Measurements from ENCODE around the gene CTCFL.
A peak's percentile ranks its signal among the peaks of the same experiment; 100 is the strongest.

The CTCFL gene

GRCh38 chr20:57500962-57501361, 24.0 kb downstream of the CTCFL start:
- no peaks in the 10 kb centered on the region for H3K9me3 ChIP-seq (ENCODE audit: control extremely low read depth in 1 of 5, control insufficient read depth in 4 of 5, insufficient read depth in 2 of 5, low read depth in 1 of 5, low read length in 4 of 5)
- no peak for DNase-seq
- POLR2A ChIA-PET, result no interaction called here
- H3K4me1 ChIP-seq (ENCODE audit: control extremely low read depth in 1 of 4, control insufficient read depth in 4 of 4, insufficient read depth in 4 of 4, low read length in 3 of 4), result peaks cover 8 to 23% (median 12%) of the 10 kb centered on the region in 4 experiments
- no peaks in the 10 kb centered on the region for H3K36me3 ChIP-seq (ENCODE audit: control insufficient read depth in 4 of 4, insufficient read depth in 4 of 4, low read length in 3 of 4)
- no peak overlapping the region for H3K27ac ChIP-seq (ENCODE audit: insufficient read depth in 1 of 2, low read depth in 1 of 2, low read length in 2 of 2, poor library complexity in 1 of 2, severe bottlenecking in 2 of 2)
- CTCF ChIA-PET, result interaction anchor here (1.5 kb wide), 2 partner anchors 119 to 121 kb away, joined by 3 read pairs; no protein-coding TSS in a partner anchor
- WGBS (ENCODE audit: insufficient coverage), result 93% methylated on average over 17 of the region's 17 CpGs
- no peak overlapping the region for H3K4me3 ChIP-seq (ENCODE audit: control insufficient read depth in 1 of 7, extremely low read depth in 1 of 7, insufficient read depth in 4 of 7, low read depth in 2 of 7, low read length in 6 of 7)
- peaks cover 10 to 33% (median 18%) of the 10 kb centered on the region in 5 experiments for H3K27me3 ChIP-seq (replicated peaks in 2 of 5; ENCODE audit: control insufficient read depth in 4 of 5, insufficient read depth in 5 of 5, low read length in 4 of 5)

GRCh38 chr20:57500235-57500634, 24.7 kb downstream of the CTCFL start:
- Histone ChIP-seq H3K27me3 (replicated peaks in 2 of 5; ENCODE audit: control insufficient read depth in 4 of 5, insufficient read depth in 5 of 5, low read length in 4 of 5) (peaks cover 10 to 33% (median 15%) of the 10 kb centered on the region in 5 experiments), H3K9me3 (ENCODE audit: control extremely low read depth in 1 of 5, control insufficient read depth in 4 of 5, insufficient read depth in 2 of 5, low read depth in 1 of 5, low read length in 4 of 5) (no peaks in the 10 kb centered on the region), H3K4me3 (ENCODE audit: control insufficient read depth in 1 of 7, extremely low read depth in 1 of 7, insufficient read depth in 4 of 7, low read depth in 2 of 7, low read length in 6 of 7) (no peak overlapping the region), H3K4me1 (ENCODE audit: control extremely low read depth in 1 of 4, control insufficient read depth in 4 of 4, insufficient read depth in 4 of 4, low read length in 3 of 4) (peaks cover 8 to 23% (median 12%) of the 10 kb centered on the region in 4 experiments), H3K36me3 (ENCODE audit: control insufficient read depth in 4 of 4, insufficient read depth in 4 of 4, low read length in 3 of 4) (no peaks in the 10 kb centered on the region), H3K27ac (ENCODE audit: insufficient read depth in 1 of 2, low read depth in 1 of 2, low read length in 2 of 2, poor library complexity in 1 of 2, severe bottlenecking in 2 of 2) (no peak overlapping the region)
- ChIA-PET CTCF (interaction anchor here (1.0 to 3.4 kb wide), 5 partner anchors 15 to 709 kb away, joined by 3 to 27 read pairs (median 8); no protein-coding TSS in a partner anchor), POLR2A (no interaction called here)
- 93% methylated on average over 3 of the region's 7 CpGs for WGBS (ENCODE audit: insufficient coverage)
- DNase-seq, result no peak

- WGBS (ENCODE audit: insufficient coverage), result 44% methylated on average over 11 of the region's 14 CpGs
- Histone ChIP-seq H3K4me3 (ENCODE audit: control insufficient read depth in 1 of 7, extremely low read depth in 1 of 7, insufficient read depth in 4 of 7, low read depth in 2 of 7, low read length in 6 of 7) (no peak overlapping the region), H3K27ac (ENCODE audit: insufficient read depth in 1 of 2, low read depth in 1 of 2, low read length in 2 of 2, poor library complexity in 1 of 2, severe bottlenecking in 2 of 2) (no peak overlapping the region), H3K9me3 (ENCODE audit: control extremely low read depth in 1 of 5, control insufficient read depth in 4 of 5, insufficient read depth in 2 of 5, low read depth in 1 of 5, low read length in 4 of 5) (no peaks in the 10 kb centered on the region), H3K36me3 (ENCODE audit: control insufficient read depth in 4 of 4, insufficient read depth in 4 of 4, low read length in 3 of 4) (no peaks in the 10 kb centered on the region), H3K27me3 (replicated peaks in 2 of 5; ENCODE audit: control insufficient read depth in 4 of 5, insufficient read depth in 5 of 5, low read length in 4 of 5) (peaks cover 10 to 31% (median 15%) of the 10 kb centered on the region in 5 experiments), H3K4me1 (ENCODE audit: control extremely low read depth in 1 of 4, control insufficient read depth in 4 of 4, insufficient read depth in 4 of 4, low read length in 3 of 4) (peaks cover 11 to 23% (median 14%) of the 10 kb centered on the region in 4 experiments)
- ChIA-PET POLR2A (no interaction called here), CTCF (interaction anchor here (1.0 to 3.4 kb wide), 16 partner anchors 9 to 712 kb away, joined by 3 to 40 read pairs (median 5); no protein-coding TSS in a partner anchor)
- no peak for DNase-seq
Measured at GRCh38 chr20:57499676-57500075, 25.3 kb downstream of the CTCFL start.

- Histone ChIP-seq H3K9me3 (ENCODE audit: control extremely low read depth in 1 of 5, control insufficient read depth in 4 of 5, insufficient read depth in 2 of 5, low read depth in 1 of 5, low read length in 4 of 5) (no peaks in the 10 kb centered on the region), H3K36me3 (ENCODE audit: control insufficient read depth in 4 of 4, insufficient read depth in 4 of 4, low read length in 3 of 4) (no peaks in the 10 kb centered on the region), H3K27ac (ENCODE audit: insufficient read depth in 1 of 2, low read depth in 1 of 2, low read length in 2 of 2, poor library complexity in 1 of 2, severe bottlenecking in 2 of 2) (no peak overlapping the region), H3K4me1 (ENCODE audit: control extremely low read depth in 1 of 4, control insufficient read depth in 4 of 4, insufficient read depth in 4 of 4, low read length in 3 of 4) (peaks cover 11 to 23% (median 14%) of the 10 kb centered on the region in 4 experiments), H3K4me3 (ENCODE audit: control insufficient read depth in 1 of 7, extremely low read depth in 1 of 7, insufficient read depth in 4 of 7, low read depth in 2 of 7, low read length in 6 of 7) (peak overlapping the region in 2 of 7 experiments; percentile 39 to 56), H3K27me3 (replicated peaks in 2 of 5; ENCODE audit: control insufficient read depth in 4 of 5, insufficient read depth in 5 of 5, low read length in 4 of 5) (peaks cover 9 to 28% (median 15%) of the 10 kb centered on the region in 5 experiments)
- DNase-seq, result peak; percentile 49 to 73 (median 64)
- ChIA-PET CTCF (interaction anchor here (0.8 to 3.4 kb wide), 29 partner anchors 9 to 713 kb away, joined by 3 to 40 read pairs (median 4); partner anchors contain the start of gene RBM38), POLR2A (interaction anchor here (0.9 kb wide), 1 partner anchor 100 kb away, joined by 3 read pairs; no protein-coding TSS in a partner anchor)
- whole genome bisulfite sequencing (ENCODE audit: insufficient coverage), result 22% methylated on average over 11 of the region's 20 CpGs
Measured at GRCh38 chr20:57498425-57499400, 26.2 kb downstream of the CTCFL start.

GRCh38 chr20:57496592-57496991, 28.3 kb downstream of the CTCFL start:
- no peak for DNase-seq
- POLR2A ChIA-PET, result no interaction called here
- CTCF ChIA-PET, result interaction anchor here (0.8 to 2.1 kb wide), 15 partner anchors 9 to 117 kb away, joined by 3 to 19 read pairs (median 3); no protein-coding TSS in a partner anchor
- H3K4me1 ChIP-seq (ENCODE audit: control extremely low read depth in 1 of 4, control insufficient read depth in 4 of 4, insufficient read depth in 4 of 4, low read length in 3 of 4), result peaks cover 11 to 17% (median 13%) of the 10 kb centered on the region in 4 experiments
- 100% methylated on average over 1 of the region's 4 CpGs for WGBS (ENCODE audit: insufficient coverage)
- H3K27me3 ChIP-seq (replicated peaks in 2 of 5; ENCODE audit: control insufficient read depth in 4 of 5, insufficient read depth in 5 of 5, low read length in 4 of 5), result peaks cover 0 to 8% (median 4%) of the 10 kb centered on the region in 5 experiments
- H3K27ac ChIP-seq (ENCODE audit: insufficient read depth in 1 of 2, low read depth in 1 of 2, low read length in 2 of 2, poor library complexity in 1 of 2, severe bottlenecking in 2 of 2), result no peak overlapping the region
- no peaks in the 10 kb centered on the region for H3K36me3 ChIP-seq (ENCODE audit: control insufficient read depth in 4 of 4, insufficient read depth in 4 of 4, low read length in 3 of 4)
- no peaks in the 10 kb centered on the region for H3K9me3 ChIP-seq (ENCODE audit: control extremely low read depth in 1 of 5, control insufficient read depth in 4 of 5, insufficient read depth in 2 of 5, low read depth in 1 of 5, low read length in 4 of 5)
- no peak overlapping the region for H3K4me3 ChIP-seq (ENCODE audit: control insufficient read depth in 1 of 7, extremely low read depth in 1 of 7, insufficient read depth in 4 of 7, low read depth in 2 of 7, low read length in 6 of 7)

- ChIA-PET POLR2A (no interaction called here), CTCF (interaction anchor here (0.7 to 2.1 kb wide), 22 partner anchors 8 to 406 kb away, joined by 3 to 19 read pairs (median 3); no protein-coding TSS in a partner anchor)
- peaks cover 0 to 7% (median 4%) of the 10 kb centered on the region in 5 experiments for H3K27me3 ChIP-seq (replicated peaks in 2 of 5; ENCODE audit: control insufficient read depth in 4 of 5, insufficient read depth in 5 of 5, low read length in 4 of 5)
Measured at GRCh38 chr20:57495978-57496377, 29.0 kb downstream of the CTCFL start.

More at GRCh38 chr20:57495978-57496377, 29.0 kb downstream of the CTCFL start:
- Histone ChIP-seq H3K9me3 (ENCODE audit: control extremely low read depth in 1 of 5, control insufficient read depth in 4 of 5, insufficient read depth in 2 of 5, low read depth in 1 of 5, low read length in 4 of 5) (no peaks in the 10 kb centered on the region), H3K36me3 (ENCODE audit: control insufficient read depth in 4 of 4, insufficient read depth in 4 of 4, low read length in 3 of 4) (no peaks in the 10 kb centered on the region), H3K27ac (ENCODE audit: insufficient read depth in 1 of 2, low read depth in 1 of 2, low read length in 2 of 2, poor library complexity in 1 of 2, severe bottlenecking in 2 of 2) (no peak overlapping the region), H3K4me3 (ENCODE audit: control insufficient read depth in 1 of 7, extremely low read depth in 1 of 7, insufficient read depth in 4 of 7, low read depth in 2 of 7, low read length in 6 of 7) (no peak overlapping the region), H3K4me1 (ENCODE audit: control extremely low read depth in 1 of 4, control insufficient read depth in 4 of 4, insufficient read depth in 4 of 4, low read length in 3 of 4) (peaks cover 11 to 17% (median 13%) of the 10 kb centered on the region in 4 experiments)
- 75% methylated on average over 8 of the region's 11 CpGs for WGBS (ENCODE audit: insufficient coverage)
- no peak for DNase-seq
